ENCODE data around the gene OPN1MW. TPM values are rescaled to one million over a fixed set of nuclear protein-coding genes. Genes with fewer than 3 reads are reported as not detected.
"Not testable (repeated sequence)": the region's sequence is repeated elsewhere in the genome, so short reads cannot be mapped to it uniquely, and the experiment has no call there.

Gene OPN1MW
- total RNA-seq (not detected), polyA plus RNA-seq (not detected)
- long read RNA-seq, donor 1: 0 reads
- long read RNA-seq, donor 2: 0 reads
- long read RNA-seq, donor 3: 0 reads
- long read RNA-seq, donor 4: 0 reads
- long read RNA-seq, donor 5: 0 reads
- long read RNA-seq, donor 6: 0 reads
- long read RNA-seq, donor 7: 0 reads
- long read RNA-seq, donor 8: 0 reads
- long read RNA-seq, donor 9: 0 reads
- long read RNA-seq, donor 10: 0 reads

GRCh38 chrX:154182296-154182695 is at the start of gene OPN1MW:
Gene OPN1MW, plus strand, starts transcription at chrX:154182596. Its CDS starts 82 bp downstream, at chrX:154182678.
- H3K27ac ChIP-seq; DNase-seq; H3K9me3 ChIP-seq (replicated peaks in 1 of 3); H3K4me1 ChIP-seq (replicated peaks in 1 of 2); H3K4me3 ChIP-seq; H3K36me3 ChIP-seq (replicated peaks in 1 of 2); H3K27me3 ChIP-seq; intact Hi-C loops (cut with DNase I): not testable (repeated sequence)
- WGBS, 4 donors: no CpG with 5 or more reads among the region's 14 CpGs

GRCh38 chrX:154135458-154136229 is 46.8 kb upstream of the OPN1MW start:
- no peak overlapping the region for H3K4me3 ChIP-seq
- H3K27me3 ChIP-seq: no peaks in the 10 kb centered on the region
- H3K36me3 ChIP-seq (replicated peaks in 1 of 2): no peaks in the 10 kb centered on the region
- no peak overlapping the region for H3K27ac ChIP-seq
- no peak for TF ChIP-seq POLR2A (IDR thresholded peaks at IDR 0.05)
- no peak for TF ChIP-seq CTCF (IDR thresholded peaks at IDR 0.05)
- no peaks in the 10 kb centered on the region for H3K9me3 ChIP-seq (replicated peaks in 1 of 3)
- DNase-seq: no peak
- intact Hi-C loops (cut with DNase I): no loop called here
- peaks cover 0 to 5% of the 10 kb centered on the region in 2 donors for H3K4me1 ChIP-seq (replicated peaks in 1 of 2)
- 67 to 77% (median 70%) methylated on average over 6 to 7 of the region's 7 CpGs for WGBS, 4 donors

GRCh38 chrX:154136627-154137161 is 45.7 kb upstream of the OPN1MW start:
- H3K27me3 ChIP-seq: no peaks in the 10 kb centered on the region
- H3K27ac ChIP-seq: peak overlapping the region in 2 of 5 donors; percentile 35 to 36
- H3K9me3 ChIP-seq (replicated peaks in 1 of 3): no peaks in the 10 kb centered on the region
- intact Hi-C loops (cut with DNase I): no loop called here
- peak; percentile 45 to 79 (median 74) for DNase-seq
- WGBS, 4 donors: 3 to 30% (median 16%) methylated on average over 17 to 44 of the region's 44 CpGs
- peaks cover 0 to 5% of the 10 kb centered on the region in 2 donors for H3K4me1 ChIP-seq (replicated peaks in 1 of 2)
- H3K36me3 ChIP-seq (replicated peaks in 1 of 2): no peaks in the 10 kb centered on the region
- peak; percentile 49 to 74 (median 62) for TF ChIP-seq CTCF (IDR thresholded peaks at IDR 0.05)
- no peak for TF ChIP-seq POLR2A (IDR thresholded peaks at IDR 0.05)
- H3K4me3 ChIP-seq: peak overlapping the region in 1 of 4 donors; percentile 41

GRCh38 chrX:154138857-154139256 is 43.5 kb upstream of the OPN1MW start:
- Histone ChIP-seq H3K9me3 (replicated peaks in 1 of 3) (no peaks in the 10 kb centered on the region), H3K36me3 (replicated peaks in 1 of 2) (no peaks in the 10 kb centered on the region), H3K27ac (no peak overlapping the region), H3K4me3 (no peak overlapping the region), H3K4me1 (replicated peaks in 1 of 2) (peaks cover 0 to 5% of the 10 kb centered on the region in 2 donors), H3K27me3 (no peaks in the 10 kb centered on the region)
- intact Hi-C loops (cut with DNase I): no loop called here
- TF ChIP-seq CTCF (IDR thresholded peaks at IDR 0.05): no peak
- TF ChIP-seq POLR2A (IDR thresholded peaks at IDR 0.05): no peak
- WGBS, 4 donors: 76 to 91% (median 84%) methylated on average over 10 of the region's 10 CpGs
- no peak for DNase-seq
